ENCODE data around the gene BRICD5.
"Not testable (repeated sequence)": the region's sequence is repeated elsewhere in the genome, so short reads cannot be mapped to it uniquely, and the experiment has no call there.

BRICD5 gene

GRCh38 chr16:2223221-2223941 lies 12.7 kb upstream of the BRICD5 start, which contains the start of gene E4F1:
Gene E4F1, plus strand, starts transcription at chr16:2223591. Its CDS starts 23 bp downstream, at chr16:2223614.
- DNase-seq (ENCODE audit: low read depth, low spot score): peak; percentile 98

- DNase-seq (ENCODE audit: low read depth, low spot score): no peak
Observed at GRCh38 chr16:2216330-2216729, 5.7 kb upstream of the BRICD5 start.

DNA sequence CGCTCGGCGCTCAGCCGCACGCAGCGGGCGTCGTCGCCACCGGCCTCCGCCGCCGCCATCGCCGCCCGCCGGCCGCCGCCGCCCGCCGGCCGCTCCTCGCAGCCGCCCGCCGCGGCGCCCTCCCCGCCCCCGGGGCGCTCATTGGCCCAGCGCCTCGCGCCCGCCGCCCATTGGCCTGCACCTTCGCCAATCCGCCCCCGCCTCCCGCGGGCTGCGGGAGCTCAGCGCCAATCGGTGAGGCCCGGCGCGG lies 4.0 kb upstream of the BRICD5 start, which contains the start of gene PGP:
Gene PGP, minus strand, starts transcription at position 122 of the 250 bp plus-strand sequence. Its CDS starts 63 bp downstream, at position 59.
- no peak for DNase-seq (ENCODE audit: low read depth, low spot score)

GRCh38 chr16:2213817-2214718 lies 3.4 kb upstream of the BRICD5 start:
- DNase-seq (ENCODE audit: low read depth, low spot score): no peak

DNA sequence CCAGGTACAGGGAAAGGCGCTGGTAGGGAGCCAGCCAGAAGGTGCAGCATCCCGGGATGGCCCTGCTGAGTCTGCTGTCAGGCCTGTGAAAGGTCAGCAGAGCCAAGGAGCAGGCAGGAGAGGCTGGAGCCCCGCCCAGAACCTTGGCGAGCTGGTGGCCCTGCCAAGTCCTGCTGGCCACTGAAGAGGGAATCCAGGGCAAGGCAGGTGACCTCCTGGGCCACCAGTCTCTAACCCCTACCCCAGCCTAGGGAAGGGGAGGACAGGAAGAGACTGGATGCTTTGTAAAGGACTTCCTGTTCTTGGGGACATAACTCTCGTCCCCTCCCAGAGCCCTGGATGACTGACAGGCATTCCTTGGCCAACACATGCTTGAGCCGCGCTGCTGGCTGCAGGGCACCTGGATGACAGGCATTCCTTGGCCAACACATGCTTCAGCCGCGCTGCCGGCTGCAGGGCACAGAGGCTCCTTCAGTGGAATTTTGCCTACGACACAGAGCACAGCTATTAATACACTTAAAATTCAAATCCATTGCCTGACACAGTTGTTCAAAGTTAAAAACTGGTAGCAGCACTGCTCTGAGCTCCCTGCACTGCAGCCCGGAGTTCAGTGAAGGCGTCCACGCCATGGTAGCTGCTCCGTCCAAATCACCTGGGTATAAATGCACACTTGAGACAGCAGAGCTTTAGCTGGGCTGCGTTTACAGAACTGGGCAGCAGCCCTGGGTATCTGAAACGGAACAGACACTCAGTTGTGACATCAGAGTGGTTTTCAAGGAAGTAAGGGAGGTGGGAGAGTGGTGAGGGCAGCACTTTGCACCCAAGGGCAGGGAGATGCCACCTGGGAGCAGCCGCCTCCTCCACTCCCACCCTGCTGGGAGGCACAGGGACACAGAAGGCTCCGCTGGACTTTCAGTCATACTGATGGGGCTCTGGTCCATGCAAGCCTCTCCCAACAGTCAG lies 2.0 kb upstream of the BRICD5 start:
- DNase-seq (ENCODE audit: low read depth, low spot score): no peak

- DNase-seq (ENCODE audit: low read depth, low spot score): no peak
Observed at GRCh38 chr16:2211923-2212347, 1.3 kb upstream of the BRICD5 start.

GRCh38 chr16:2210009-2210332 lies 692 bp downstream of the BRICD5 start:
- no peak for DNase-seq (ENCODE audit: low read depth, low spot score)

DNA sequence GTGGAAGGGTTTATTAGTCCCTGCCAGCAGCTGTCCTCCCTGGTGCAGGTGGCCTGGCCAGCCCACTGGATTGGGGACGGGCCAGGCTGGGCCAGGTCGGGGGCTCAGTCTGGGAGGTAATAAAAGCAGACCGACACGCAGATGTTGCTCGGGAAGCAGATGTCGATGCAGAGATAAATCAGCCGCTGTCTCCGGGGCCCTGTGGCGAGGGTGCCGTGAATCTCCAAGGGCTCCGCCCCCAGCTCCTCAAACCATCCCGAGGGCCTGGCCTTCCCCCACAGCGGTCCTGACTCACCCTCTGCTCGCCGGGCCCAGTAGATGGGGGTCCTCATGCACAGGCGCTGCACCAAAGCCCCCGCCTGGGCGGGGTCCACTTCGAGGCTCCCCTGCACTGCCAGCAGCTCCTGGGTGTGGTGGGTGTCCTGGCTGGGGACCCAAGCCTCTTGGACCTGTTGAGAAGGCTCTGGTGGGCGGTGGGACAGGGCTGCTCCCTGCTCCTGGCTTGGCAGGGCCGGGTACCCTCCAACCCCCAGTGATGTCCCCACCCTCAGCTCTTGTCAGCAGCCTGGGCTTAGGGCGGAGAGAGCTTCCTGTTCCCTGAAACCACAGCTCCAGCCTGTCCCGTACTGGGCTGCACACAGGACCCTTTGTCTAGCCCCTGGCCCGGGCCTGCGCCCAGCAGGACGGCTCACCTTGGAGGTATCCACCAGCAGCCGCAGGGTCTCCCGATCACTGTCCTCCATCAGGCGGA lies 1.2 kb downstream of the BRICD5 start:
- DNase-seq (ENCODE audit: low read depth, low spot score): no peak

DNA sequence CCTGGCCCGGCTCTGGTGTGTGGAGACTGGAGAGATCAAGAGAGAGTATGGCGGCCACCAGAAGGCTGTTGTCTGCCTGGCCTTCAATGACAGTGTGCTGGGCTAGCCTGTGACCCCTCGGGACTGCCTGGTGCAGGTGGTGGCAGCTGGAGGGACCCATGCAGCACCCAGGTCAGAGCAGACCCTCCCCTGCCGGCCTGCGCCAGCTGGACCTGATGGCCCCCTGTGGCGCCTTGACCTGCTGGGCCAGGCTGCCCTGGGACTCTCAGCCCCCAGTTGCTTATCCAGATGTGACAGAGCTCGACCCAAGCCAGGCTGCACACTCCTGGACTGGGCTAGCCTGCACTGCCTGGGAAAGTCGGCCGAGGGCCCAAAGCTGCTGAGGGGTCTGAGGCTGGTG lies 1.9 kb downstream of the BRICD5 start:
- no peak for DNase-seq (ENCODE audit: low read depth, low spot score)

GRCh38 chr16:2208308-2208707 lies 2.4 kb downstream of the BRICD5 start:
- no peak for DNase-seq (ENCODE audit: low read depth, low spot score)

DNA sequence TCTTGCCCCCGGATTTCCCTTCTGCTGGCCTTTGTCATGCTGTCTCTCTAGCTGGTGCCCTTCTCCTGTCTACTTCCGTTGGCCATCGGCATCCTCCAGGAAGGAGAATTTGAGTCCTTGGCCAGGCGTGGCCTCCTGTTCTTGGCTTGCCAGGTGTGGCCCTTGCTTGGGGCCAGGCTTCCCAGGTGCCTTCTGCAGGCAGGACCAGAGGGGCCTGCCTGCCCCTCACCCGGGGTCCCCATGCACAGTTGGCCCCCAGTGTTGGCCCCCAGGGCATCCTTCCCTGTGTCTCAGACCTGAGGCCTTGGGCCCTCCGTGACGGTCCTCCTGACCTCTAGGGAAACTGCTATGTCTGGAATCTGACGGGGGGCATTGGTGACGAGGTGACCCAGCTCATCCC lies 2.8 kb downstream of the BRICD5 start:
- no peak for DNase-seq (ENCODE audit: low read depth, low spot score)

- no peak for DNase-seq (ENCODE audit: low read depth, low spot score)
Observed at GRCh38 chr16:2206780-2207433, 3.8 kb downstream of the BRICD5 start.

- no peak for DNase-seq (ENCODE audit: low read depth, low spot score)
Observed at GRCh38 chr16:2206420-2206779, 4.3 kb downstream of the BRICD5 start.

- DNase-seq (ENCODE audit: low read depth, low spot score): no peak
Observed at GRCh38 chr16:2205967-2206313, 4.7 kb downstream of the BRICD5 start.

DNA sequence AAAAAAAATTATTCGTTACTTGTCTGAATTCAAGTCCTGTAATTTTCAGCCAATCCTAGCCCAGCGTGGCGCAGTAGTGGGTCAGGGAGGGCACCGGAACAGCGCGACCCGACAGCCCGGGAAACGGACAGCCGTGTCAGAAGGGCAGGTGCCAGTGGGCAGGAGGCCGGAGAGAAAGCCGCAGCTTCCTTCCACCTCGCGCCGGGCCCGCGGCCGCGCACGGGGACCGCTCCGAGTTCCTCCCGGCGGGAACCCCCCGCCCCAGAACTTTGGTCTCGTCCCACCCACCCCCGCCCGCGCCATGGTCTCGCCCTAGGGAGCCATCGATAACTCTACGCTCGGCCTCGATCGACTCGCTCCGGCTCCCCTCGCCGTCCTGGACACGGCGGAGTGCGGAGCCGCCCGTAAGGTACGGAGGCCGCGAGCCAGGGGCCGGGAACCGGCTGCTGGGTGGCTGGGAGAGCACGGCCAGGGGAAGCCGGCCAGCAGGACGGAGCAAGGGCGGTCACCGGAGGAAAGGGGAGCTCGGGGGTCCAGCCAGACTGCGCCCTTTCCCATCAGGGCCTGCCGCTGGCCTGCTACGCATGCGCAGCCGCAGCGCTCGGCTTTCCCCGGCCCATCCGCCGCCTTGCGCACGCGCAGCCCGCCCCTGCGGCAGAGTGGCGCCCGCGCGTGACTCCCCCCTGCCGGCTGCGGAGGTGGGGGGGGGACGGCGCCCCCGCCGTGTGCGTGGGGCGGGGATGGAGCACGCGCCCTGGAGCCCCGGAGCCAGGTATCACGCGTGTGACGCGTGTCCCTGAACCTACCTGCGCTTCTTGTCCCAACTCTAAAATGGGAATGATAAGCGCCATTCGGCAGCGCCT lies 5.3 kb downstream of the BRICD5 start, which contains the start of gene MLST8:
Gene MLST8, plus strand, starts transcription at position 351 of the 863 bp plus-strand sequence. CDS start 632 bp downstream, outside the sequence.
- peak; percentile 73 for DNase-seq (ENCODE audit: low read depth, low spot score)

GRCh38 chr16:2204416-2205103 lies 6.1 kb downstream of the BRICD5 start:
- no peak for DNase-seq (ENCODE audit: low read depth, low spot score)

DNA sequence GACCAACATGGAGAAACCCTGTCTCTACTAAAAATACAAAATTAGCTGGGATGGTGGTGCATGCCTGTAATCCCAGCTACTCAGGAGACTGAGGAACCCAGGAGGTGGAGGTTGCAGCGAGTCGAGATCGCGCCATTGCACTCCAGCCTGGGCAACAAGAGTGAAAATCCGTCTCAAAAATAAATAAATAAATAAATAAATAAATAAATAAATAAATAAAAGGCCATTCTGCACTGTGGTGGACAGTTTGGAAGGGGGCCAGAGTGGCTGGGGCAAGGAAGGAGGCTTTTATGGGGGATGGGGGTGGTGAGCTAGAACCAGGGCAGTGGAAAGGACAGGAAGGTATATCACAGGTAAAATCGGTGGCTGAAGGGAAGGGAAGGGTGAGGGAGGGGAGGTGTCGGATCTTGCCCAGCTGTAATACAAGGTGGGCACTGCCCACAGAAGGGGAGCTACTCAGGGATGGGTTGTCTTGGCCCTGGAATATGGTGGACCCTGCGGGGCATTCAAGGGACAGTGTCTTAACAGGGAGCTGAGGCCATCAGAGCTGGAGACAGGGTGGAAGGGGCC lies 7.5 kb downstream of the BRICD5 start:
- not testable (repeated sequence) for DNase-seq (ENCODE audit: low read depth, low spot score)

- DNase-seq (ENCODE audit: low read depth, low spot score): no peak
Observed at GRCh38 chr16:2200313-2200712, 10.3 kb downstream of the BRICD5 start.

Measured in brain pericyte (primary cell).